NCI-H1092 treated with DMSO at 0.1 percent for 48 hours (cell line): Measurements from ENCODE around the gene KRIT1.
"Not testable (repeated sequence)": the region's sequence is repeated elsewhere in the genome, so short reads cannot be mapped to it uniquely, and the experiment has no call there.

Experiments used
- DNase-seq: peaks from one replicate; lab custom pipeline; 2025; lab: John Stamatoyannopoulos, UW

The KRIT1 gene

DNA sequence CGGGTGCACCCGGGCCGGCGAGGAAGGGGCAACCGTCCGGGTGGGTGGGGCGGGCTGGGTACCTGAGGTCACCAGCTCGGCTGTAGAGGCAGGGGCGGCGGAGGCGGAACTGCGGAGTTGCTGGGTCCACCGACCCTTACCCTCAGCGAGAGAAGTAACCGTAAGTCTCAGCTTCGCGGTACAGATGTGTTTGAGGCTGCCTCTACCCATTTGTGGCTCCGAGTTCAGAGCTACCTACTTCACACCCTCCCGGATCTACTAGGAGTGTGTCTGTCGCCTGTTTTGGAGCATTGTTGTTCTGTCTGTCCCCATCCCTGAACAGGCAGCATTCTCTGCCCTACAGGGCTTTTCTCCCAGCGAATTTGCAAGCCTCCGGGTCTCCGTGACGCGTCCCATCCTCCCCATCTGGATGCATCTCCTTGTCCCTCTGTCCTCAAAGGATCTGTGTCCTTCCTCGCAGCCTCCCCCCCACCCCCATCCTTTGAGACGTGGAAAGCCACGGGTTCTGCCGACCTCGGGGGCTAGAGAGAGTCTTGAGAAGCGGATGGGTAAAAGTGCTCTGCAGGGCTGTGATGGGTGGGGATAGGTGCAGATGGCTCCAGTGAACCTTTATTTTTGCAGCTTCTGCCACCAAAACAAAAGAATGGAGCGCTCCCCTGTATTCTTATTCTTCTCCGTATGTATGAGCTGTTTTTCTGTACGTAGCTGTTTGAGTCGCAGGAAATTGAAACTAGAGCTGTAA, 817 bp upstream of the KRIT1 start:
- DNase-seq, result peak; percentile 69

DNA sequence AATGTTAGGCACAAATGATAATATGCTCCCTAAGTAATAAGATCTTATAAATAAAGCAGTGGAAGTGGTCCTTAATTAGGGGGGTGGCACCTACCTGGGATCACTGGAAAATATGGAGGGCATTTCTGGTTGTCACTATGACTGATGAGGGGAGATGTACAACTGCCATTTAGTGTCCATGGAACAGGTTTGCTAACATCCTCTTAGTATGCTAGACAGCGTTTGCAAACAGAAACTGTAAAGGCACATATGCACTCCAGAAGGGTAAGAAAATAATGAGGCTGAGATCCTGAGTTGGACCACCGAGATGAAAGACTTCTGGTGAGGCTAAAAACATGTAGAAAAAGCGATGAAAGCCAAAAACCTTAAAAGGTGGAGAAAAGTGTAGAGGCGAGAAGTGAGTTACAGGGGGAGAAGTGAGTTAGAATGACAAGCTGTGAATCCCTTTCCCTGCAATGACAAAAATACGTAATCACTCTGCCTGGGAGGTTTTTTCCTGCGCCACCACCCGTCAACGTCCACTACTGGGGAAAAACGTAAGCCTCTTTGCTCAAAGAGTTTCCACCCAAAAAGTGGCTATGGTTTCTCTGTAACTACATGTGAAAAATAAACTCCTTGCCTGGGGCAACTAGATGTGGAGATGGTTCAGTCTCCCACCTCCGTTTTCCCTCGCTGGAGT, 767 bp downstream of the KRIT1 start:
- DNase-seq, result peak; percentile 38

DNA sequence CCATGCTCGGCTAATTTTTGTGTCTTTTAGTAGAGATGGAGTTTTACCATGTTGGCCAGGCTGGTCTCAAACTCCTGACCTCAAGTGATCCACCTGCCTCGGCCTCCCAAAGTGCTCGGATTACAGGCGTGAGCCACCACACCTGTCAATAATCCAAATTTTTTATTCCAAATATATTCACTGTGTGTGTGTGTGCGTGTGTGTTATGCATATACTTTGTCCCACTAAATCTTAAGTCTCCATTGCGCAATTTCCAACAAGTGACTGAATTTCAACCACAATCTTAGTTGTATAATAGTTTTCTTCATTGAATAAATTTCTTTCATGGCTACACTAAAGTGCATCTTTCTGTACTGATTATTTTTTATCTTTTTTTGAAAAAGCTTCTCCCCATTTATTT, 2.7 kb downstream of the KRIT1 start:
- DNase-seq, result no peak

DNA sequence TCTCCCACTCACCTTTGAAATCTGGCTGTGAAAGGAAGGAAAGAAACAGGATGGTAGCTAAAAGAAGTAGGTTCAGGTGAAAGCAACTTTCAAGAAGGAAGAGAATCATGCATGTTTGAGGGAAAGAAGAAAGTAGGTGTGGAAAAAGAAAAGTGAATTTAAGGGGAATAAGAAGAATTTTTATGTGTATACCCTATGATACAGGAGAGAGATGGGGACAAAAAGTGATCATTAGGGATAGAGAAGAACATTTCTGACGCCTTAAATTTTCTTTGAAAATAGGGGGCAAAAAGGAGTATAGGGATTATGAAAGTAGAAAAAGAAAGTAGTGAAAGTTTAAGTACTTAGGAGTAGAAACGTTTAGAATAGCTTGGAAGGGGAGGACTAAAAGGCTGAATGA, 15.2 kb downstream of the KRIT1 start:
- no peak for DNase-seq

DNA sequence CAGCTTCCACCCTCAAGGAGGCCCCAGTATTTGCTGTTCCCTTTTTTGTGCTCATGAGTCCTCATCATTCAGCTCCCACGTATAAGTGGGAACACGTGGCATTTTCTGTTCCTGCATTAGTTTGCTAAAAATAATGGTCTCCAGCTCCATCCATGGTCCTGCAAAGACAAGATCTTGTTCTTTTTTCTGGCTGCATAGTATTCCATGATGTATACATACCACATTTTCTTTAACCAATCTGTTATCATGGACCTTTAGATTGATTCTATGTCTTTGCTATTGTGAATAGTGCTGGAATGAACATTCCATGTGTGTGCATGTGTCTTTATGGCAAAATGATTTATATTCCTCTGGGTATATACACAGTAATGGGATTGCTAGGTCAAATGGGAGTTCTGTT, 17.0 kb downstream of the KRIT1 start:
- DNase-seq, result no peak

DNA sequence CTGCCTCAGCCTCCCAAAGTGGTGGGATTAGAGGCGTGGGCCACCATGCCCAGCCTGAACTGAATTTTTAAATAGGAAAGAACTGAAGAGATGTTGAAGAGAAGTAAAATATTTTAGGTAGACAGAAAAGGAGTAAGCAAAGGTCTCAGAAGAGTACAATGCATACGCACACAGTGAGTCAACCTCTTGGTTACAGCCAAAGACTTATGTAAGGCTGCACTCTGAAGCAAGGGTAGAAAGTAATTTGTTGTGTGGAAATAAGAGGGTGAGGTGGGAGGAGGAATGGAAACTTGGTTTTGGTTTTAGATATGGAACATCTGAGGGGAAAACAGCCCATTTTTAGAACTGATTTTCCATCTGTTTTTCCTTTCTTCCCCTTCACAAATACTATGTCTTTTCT, 17.6 kb downstream of the KRIT1 start:
- no peak for DNase-seq

DNA sequence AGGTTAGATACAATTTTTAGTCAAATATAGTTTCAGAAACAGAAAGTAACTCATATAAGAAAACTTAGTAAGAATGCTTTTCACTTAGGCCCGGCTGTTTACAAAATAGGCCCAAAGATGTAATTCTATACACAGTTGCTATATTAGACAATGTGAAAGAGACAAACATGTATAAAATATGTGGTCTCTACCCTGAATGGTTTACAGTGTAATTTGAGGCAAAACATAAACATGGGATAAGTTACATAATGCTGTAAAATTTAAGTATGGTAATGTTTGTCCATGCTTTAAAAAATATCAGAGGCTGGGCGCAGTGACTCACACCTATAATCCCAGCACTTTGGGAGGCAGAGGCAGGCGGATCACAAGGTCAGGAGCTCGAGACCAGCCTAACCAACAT, 18.7 kb downstream of the KRIT1 start:
- no peak for DNase-seq

DNA sequence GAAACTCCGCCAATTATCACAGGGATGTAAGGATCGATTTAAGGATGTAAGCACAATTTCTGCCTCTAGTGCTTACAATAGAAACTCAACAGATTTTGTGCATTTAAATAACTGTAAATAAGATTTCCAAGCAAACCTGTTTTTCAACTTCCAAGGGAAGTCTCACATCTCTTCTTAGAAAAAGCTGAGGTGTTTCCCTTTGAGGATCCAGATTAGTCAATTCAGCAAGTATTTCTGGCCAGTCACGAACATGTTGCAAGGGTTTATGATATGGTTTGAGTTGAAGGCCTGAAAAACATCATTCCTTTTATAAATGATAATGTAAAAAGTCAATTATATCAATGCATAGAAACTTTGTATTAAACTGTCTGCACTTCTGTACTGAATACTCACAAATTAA, 23.9 kb downstream of the KRIT1 start:
- DNase-seq, result no peak

DNA sequence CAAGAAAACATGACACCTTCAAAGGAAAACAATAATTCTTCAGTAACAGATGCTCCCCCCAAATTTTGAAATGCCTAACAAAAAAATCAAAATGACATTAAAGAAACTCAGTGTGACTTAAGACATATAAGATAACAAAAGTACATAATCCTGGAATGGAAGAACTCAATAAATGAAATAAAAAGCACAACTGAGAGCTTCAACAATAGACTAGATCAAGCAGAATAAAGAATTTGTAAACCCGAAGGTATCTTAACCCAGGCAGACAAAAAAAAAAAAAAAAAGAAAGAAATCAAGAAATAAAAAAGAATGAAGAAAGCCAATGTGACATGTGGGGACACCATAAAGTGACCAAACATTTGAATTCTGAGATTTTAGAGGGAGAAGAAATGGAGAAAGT, 39.0 kb downstream of the KRIT1 start:
- DNase-seq, result no peak

DNA sequence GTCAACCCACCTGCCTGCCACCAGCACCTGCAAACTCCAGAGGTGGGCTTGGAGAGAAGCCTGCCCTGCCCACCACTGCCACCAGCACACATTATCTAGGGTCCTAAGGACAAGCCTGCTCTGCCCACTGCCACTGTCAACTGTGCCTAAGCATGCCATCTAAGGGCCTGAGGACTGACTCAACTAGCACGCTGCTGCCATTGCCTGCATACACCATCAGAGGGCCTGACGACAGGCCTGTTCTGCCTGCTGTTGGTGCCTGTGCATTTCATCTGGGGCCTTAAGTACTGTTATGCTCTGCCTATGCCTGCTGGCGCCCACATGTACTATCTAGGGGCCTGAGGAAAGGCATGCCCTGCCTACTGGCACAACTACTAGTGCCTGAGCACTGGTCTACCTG, 39.7 kb downstream of the KRIT1 start:
- DNase-seq, result no peak

DNA sequence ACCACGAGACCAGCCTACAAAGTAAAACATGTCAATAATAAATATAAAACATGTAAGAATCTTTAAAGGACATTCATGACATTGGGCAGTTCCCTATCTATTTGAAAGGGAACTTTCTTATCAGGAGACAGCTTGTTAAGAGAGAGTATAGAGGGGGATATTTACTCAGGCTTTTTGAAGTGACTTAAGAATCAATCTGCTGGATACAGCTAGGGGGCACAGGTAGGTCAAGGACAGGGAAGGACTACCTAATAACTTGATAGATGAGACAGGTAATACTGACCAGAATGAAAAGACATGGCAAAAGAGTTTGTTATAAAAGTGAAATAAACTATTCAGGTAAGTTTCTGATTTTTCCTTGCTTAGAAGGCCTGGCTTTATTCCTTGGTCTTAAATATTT, 44.9 kb downstream of the KRIT1 start:
- DNase-seq, result no peak

DNA sequence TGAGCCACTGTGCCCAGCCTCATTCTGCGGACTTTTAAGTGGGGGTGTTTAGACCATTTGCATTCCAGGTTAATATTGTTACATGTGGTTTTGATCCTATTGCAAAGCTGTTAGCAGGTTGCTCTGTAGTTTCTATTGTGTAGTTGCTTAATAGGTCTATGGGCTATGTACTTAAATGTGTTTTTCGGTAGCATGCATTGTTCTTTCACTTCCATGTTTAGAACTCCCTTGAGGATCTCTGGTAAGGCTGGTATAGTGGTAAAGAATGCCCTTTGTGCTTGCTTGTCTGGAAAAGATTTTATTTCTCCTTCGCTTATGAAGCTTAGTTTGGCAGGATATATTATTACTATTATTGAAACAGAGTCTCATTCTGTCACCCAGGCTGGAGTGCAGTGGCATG, 53.4 kb downstream of the KRIT1 start:
- no peak for DNase-seq

DNA sequence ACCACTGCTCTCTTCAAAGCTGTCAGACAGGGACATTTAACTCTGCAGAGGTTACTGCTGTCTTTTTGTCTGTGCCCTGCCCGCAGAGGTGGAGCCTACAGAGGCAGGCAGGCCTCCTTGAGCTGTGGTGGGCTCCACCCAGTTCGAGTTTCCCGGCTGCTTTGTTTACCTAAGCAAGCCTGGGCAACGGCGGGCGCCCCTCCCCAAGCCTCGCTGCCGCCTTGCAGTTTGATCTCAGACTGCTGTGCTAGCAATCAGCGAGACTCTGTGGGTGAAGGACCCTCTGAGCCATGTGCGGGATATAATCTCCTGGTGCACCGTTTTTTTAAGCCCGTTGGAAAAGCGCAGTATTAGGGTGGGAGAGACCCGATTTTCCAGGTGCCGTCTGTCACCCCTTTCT, 56.5 kb downstream of the KRIT1 start:
- DNase-seq, result not testable (repeated sequence)

DNA sequence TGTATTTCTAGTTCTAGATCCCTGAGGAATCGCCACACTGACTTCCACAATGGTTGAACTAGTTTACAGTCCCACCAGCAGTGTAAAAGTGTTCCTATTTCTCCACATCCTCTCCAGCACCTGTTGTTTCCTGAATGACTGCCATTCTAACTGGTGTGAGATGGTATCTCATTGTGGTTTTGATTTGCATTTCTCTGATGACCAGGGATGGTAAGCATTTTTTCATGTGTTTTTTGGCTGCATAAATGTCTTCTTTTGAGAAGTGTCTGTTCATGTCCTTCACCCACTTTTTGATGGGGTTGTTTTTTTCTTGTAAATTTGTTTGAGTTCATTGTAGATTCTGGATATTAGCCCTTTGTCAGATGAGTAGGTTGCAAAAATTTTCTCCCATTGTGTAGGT, 61.4 kb downstream of the KRIT1 start:
- DNase-seq, result not testable (repeated sequence)

DNA sequence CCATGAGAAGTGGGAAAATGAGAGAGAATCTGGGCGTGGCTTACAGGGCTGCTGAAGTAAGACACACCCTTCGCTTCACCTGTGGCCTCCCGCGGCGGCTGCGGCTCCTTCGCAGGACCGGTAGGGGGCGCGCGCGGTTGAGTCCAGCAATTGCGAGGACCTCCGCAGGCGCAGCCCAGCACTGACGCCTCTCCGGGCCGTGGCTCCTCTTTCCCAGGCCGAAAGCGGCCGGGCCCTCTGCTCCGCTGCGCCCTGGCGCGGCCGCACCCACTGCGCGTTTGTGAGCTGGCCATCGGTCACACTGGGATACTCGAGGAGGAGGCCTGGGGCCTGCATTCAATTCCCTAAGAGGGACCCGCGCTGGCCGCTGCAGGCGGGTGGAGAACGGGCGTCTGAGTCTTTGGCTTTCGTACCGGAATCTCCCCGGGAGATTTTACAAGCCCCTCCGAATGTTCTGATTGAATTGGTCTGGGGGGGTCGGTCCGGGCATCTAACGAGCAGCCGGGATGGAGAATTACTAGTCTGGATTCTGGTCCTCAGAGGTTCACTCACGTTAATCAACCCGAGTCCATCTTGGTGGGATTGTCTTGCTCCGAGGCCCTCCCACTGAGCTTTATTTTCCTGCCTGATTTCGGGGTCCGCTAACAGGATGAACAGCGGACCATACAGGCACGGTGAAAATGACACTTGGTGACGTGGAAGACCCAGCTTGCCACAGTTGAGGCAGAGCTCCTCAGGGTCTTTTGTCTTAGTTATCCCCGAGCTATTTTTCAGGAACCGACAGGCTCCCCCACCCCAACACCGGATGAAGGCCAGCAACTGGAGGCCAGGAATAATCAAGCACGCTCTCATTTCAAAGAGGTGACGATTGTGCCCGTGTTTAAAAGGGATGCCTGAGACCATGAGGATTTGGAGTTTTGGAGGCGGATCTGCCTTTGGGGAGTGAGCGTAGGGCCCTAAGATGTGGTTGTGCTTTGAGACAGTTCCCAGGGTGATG, 66.5 kb downstream of the KRIT1 start, which contains the start of gene LRRD1:
Gene LRRD1, minus strand, starts transcription at position 215 of the 997 bp plus-strand sequence. CDS start 13,940 bp downstream, outside the sequence.
- DNase-seq, result peak; percentile 91

DNA sequence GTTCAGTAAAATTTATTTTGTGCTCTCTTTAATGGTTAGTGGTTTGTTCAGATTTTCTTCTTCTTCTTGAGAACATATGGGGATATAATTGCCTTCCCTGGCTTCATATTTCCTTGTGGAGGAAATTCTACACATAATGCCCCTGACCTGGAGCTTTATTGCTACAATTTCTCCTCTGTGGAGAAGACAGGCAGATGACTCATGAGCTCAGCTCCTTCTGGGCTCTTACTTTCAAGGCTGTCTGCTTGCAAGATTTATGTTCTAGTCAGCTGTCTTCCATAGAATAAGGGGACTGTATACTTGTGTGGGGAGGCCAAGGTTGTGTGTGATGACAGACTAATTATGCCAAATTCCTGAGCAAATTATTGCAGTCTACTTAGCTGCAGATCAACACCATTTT, 68.4 kb downstream of the KRIT1 start:
- DNase-seq, result no peak

DNA sequence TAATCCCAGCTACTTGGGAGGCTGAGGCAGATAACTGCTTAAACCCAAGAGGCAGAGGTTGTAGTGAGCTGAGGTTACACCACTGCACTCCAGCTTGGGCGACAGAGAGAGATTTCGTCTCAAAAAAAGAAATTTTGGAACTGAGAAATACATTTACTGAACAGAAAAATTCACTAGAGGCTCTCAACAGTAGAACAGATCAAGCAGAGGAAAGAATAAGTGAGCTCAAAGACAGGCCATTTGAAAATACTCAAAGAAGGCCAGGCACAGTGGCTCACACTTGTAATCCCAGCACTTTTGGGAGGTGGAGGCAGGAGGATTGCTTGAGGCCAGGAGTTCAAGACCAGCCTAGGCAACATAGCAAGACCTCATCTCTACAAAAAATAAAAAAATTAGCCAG, 76.2 kb downstream of the KRIT1 start:
- DNase-seq, result not testable (repeated sequence)

DNA sequence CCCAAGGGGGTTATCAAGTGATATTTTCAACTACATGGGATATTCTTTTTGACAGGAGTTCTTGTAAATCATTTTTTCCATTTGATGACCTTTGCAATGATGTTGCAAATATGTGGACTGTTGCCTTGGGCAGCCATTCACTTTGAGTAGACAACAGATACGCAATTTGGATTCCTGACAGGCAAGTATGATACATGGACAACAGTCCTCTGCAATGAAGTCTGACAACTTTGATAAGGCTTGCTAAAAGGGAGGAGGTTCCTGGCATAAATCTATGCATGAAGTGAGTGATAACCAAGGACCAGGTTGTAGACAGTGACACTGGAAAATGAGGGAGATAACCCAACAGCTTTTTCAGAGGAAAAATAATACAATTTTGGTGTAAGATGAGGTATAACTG, 84.4 kb downstream of the KRIT1 start:
- DNase-seq, result no peak

DNA sequence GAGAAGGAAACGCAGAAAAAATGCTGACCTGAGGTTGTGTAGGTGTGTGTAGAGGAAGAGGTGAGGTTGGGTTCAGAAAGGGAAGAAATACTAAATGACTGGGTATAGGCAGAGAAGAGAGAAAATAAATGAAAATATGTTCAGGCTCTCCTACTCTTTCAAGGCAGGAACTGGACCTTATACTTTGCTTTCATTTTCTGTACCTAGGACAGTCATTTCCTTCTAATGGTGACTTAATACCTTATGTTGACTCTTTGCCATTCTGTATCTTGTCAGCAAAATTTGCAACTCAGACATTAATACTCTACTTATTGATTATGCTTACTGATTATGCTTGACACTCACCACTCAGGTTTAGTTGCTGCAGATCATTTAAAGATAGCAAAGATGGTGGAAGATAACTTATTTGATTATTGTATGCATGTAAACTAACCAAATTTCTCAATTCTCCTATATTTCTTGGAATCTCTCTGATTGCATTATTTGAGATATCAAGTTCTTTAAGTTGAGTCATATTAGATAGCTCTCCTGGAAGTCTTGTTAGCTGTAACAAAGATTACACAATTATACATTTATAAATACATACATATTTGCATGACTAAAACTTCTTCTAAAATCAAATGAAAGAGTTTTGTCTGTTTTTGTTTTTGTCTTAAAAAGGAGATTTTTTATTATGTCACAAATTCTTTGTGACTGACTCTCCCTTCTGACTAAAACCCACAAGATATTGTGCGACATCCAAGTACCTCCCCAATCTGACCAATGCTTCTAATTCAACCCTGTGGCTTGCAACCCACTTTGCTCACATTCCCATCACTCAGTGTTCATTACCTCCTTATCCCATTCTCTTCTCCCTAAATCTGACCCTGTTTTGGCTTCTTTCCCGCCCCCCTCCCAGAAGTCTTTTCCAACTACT, 86.8 kb downstream of the KRIT1 start:
- no peak for DNase-seq

DNA sequence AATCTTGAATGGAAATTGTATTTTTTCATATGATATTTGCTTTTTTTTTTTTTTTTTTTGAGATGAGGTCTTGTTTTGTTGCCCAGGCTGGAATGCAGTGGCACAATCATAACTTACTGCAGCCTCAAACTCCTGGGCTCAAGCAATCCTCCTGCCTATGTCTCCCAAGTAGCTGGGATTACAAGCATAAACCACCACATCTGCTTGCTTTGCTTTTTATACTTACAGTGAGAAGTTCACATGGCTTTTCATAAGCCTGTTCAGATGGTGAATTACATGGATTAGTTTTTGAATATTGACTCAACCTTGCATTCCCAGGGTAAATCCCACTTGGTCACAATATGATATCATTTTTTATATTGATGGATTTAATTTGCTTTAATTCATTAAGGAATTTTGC, 88.7 kb downstream of the KRIT1 start:
- no peak for DNase-seq

DNA sequence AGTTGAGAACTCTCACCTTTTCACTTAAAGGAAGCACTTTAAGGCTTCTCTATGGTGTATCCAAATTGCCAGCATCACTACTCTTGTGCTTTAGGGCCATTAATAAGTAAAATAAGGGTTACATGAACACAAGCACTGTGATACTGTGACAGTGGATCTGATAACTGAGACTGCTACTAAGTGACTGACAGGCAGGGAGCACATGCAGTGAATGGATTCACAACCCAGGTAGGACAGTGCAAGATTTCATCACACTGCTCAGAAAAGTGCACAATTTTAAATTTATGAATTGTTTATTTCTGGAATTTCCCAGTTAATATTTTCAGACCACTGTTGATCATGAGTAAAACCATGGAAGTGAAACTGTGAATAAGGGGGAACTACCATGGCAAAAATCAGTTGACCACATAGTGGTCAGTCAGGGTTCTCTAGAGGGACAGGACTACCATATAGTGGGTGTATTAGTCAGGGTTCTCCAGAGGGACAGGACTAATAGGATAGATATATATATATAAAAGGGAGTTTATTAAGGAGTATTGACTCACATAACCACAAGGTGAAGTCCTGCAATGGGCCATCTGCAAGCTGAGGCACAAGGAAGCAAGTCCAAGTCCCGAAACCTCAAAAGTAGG, 90.5 kb downstream of the KRIT1 start:
- DNase-seq, result no peak
